ENCODE results near the gene DPY19L2. TPM values are rescaled to one million over a fixed set of nuclear protein-coding genes. Genes with fewer than 3 reads are reported as not detected.
"Not testable (repeated sequence)": the region's sequence is repeated elsewhere in the genome, so short reads cannot be mapped to it uniquely, and the experiment has no call there.

Gene DPY19L2
- total and polyA plus RNA-seq, 2 donors: 2.5 to 20.7 TPM

- H3K27ac ChIP-seq (ENCODE audit: low read depth in 1 of 2, low read length in 1 of 2): not testable (repeated sequence)
Measured at GRCh38 chr12:63643381-63644140, 24.7 kb downstream of the DPY19L2 start.

GRCh38 chr12:63624258-63624657 is 44.0 kb downstream of the DPY19L2 start:
- H3K27ac ChIP-seq (ENCODE audit: low read depth in 1 of 2, low read length in 1 of 2); H3K4me1 ChIP-seq (ENCODE audit: control insufficient read depth in 2 of 2, insufficient read depth in 2 of 2, low read length in 2 of 2); H3K36me3 ChIP-seq (ENCODE audit: control insufficient read depth in 2 of 2, insufficient read depth in 2 of 2, low read length in 1 of 2); H3K27me3 ChIP-seq (ENCODE audit: control insufficient read depth in 2 of 2, insufficient read depth in 1 of 2, low read length in 1 of 2); DNase-seq (ENCODE audit: low read depth in 6 of 9, low spot score in 9 of 9); H3K9me3 ChIP-seq (ENCODE audit: control insufficient read depth in 2 of 2, insufficient read depth in 1 of 2, low read length in 1 of 2); H3K4me3 ChIP-seq (ENCODE audit: low read length in 2 of 2): not testable (repeated sequence)
- 98% methylated on average over 4 of the region's 4 CpGs for WGBS

More at GRCh38 chr12:63643381-63644140, 24.7 kb downstream of the DPY19L2 start:
- H3K4me3 ChIP-seq (ENCODE audit: low read length in 2 of 2); H3K36me3 ChIP-seq (ENCODE audit: control insufficient read depth in 2 of 2, insufficient read depth in 2 of 2, low read length in 1 of 2); H3K9me3 ChIP-seq (ENCODE audit: control insufficient read depth in 2 of 2, insufficient read depth in 1 of 2, low read length in 1 of 2); DNase-seq (ENCODE audit: low read depth in 6 of 9, low spot score in 9 of 9); H3K4me1 ChIP-seq (ENCODE audit: control insufficient read depth in 2 of 2, insufficient read depth in 2 of 2, low read length in 2 of 2); H3K27me3 ChIP-seq (ENCODE audit: control insufficient read depth in 2 of 2, insufficient read depth in 1 of 2, low read length in 1 of 2): not testable (repeated sequence)
- WGBS: 80% methylated on average over 5 of the region's 5 CpGs

GRCh38 chr12:63615544-63615943 is 52.7 kb downstream of the DPY19L2 start:
- not testable (repeated sequence) for H3K27me3 ChIP-seq (ENCODE audit: control insufficient read depth in 2 of 2, insufficient read depth in 1 of 2, low read length in 1 of 2); H3K9me3 ChIP-seq (ENCODE audit: control insufficient read depth in 2 of 2, insufficient read depth in 1 of 2, low read length in 1 of 2); DNase-seq (ENCODE audit: low read depth in 6 of 9, low spot score in 9 of 9); H3K4me1 ChIP-seq (ENCODE audit: control insufficient read depth in 2 of 2, insufficient read depth in 2 of 2, low read length in 2 of 2); H3K27ac ChIP-seq (ENCODE audit: low read depth in 1 of 2, low read length in 1 of 2); H3K36me3 ChIP-seq (ENCODE audit: control insufficient read depth in 2 of 2, insufficient read depth in 2 of 2, low read length in 1 of 2); H3K4me3 ChIP-seq (ENCODE audit: low read length in 2 of 2)
- WGBS: 100% methylated on average over 1 of the region's 1 CpG

GRCh38 chr12:63611285-63611684 is 57.0 kb downstream of the DPY19L2 start:
- not testable (repeated sequence) for H3K4me3 ChIP-seq (ENCODE audit: low read length in 2 of 2); H3K36me3 ChIP-seq (ENCODE audit: control insufficient read depth in 2 of 2, insufficient read depth in 2 of 2, low read length in 1 of 2); DNase-seq (ENCODE audit: low read depth in 6 of 9, low spot score in 9 of 9); H3K9me3 ChIP-seq (ENCODE audit: control insufficient read depth in 2 of 2, insufficient read depth in 1 of 2, low read length in 1 of 2); H3K27ac ChIP-seq (ENCODE audit: low read depth in 1 of 2, low read length in 1 of 2); H3K27me3 ChIP-seq (ENCODE audit: control insufficient read depth in 2 of 2, insufficient read depth in 1 of 2, low read length in 1 of 2); H3K4me1 ChIP-seq (ENCODE audit: control insufficient read depth in 2 of 2, insufficient read depth in 2 of 2, low read length in 2 of 2)
- WGBS: 94% methylated on average over 2 of the region's 2 CpGs

- H3K4me3 ChIP-seq (ENCODE audit: low read length in 2 of 2); H3K4me1 ChIP-seq (ENCODE audit: control insufficient read depth in 2 of 2, insufficient read depth in 2 of 2, low read length in 2 of 2); DNase-seq (ENCODE audit: low read depth in 6 of 9, low spot score in 9 of 9); H3K9me3 ChIP-seq (ENCODE audit: control insufficient read depth in 2 of 2, insufficient read depth in 1 of 2, low read length in 1 of 2); H3K27ac ChIP-seq (ENCODE audit: low read depth in 1 of 2, low read length in 1 of 2); H3K36me3 ChIP-seq (ENCODE audit: control insufficient read depth in 2 of 2, insufficient read depth in 2 of 2, low read length in 1 of 2); H3K27me3 ChIP-seq (ENCODE audit: control insufficient read depth in 2 of 2, insufficient read depth in 1 of 2, low read length in 1 of 2): not testable (repeated sequence)
Measured at GRCh38 chr12:63609281-63609680, 59.0 kb downstream of the DPY19L2 start.

- H3K9me3 ChIP-seq (ENCODE audit: control insufficient read depth in 2 of 2, insufficient read depth in 1 of 2, low read length in 1 of 2); H3K27ac ChIP-seq (ENCODE audit: low read depth in 1 of 2, low read length in 1 of 2); H3K4me3 ChIP-seq (ENCODE audit: low read length in 2 of 2); DNase-seq (ENCODE audit: low read depth in 6 of 9, low spot score in 9 of 9); H3K36me3 ChIP-seq (ENCODE audit: control insufficient read depth in 2 of 2, insufficient read depth in 2 of 2, low read length in 1 of 2); H3K4me1 ChIP-seq (ENCODE audit: control insufficient read depth in 2 of 2, insufficient read depth in 2 of 2, low read length in 2 of 2); H3K27me3 ChIP-seq (ENCODE audit: control insufficient read depth in 2 of 2, insufficient read depth in 1 of 2, low read length in 1 of 2): not testable (repeated sequence)
- 99% methylated on average over 3 of the region's 3 CpGs for WGBS
Measured at GRCh38 chr12:63604985-63605384, 63.3 kb downstream of the DPY19L2 start.

- not testable (repeated sequence) for H3K9me3 ChIP-seq (ENCODE audit: control insufficient read depth in 2 of 2, insufficient read depth in 1 of 2, low read length in 1 of 2); H3K4me1 ChIP-seq (ENCODE audit: control insufficient read depth in 2 of 2, insufficient read depth in 2 of 2, low read length in 2 of 2); H3K36me3 ChIP-seq (ENCODE audit: control insufficient read depth in 2 of 2, insufficient read depth in 2 of 2, low read length in 1 of 2); H3K27me3 ChIP-seq (ENCODE audit: control insufficient read depth in 2 of 2, insufficient read depth in 1 of 2, low read length in 1 of 2); H3K4me3 ChIP-seq (ENCODE audit: low read length in 2 of 2); DNase-seq (ENCODE audit: low read depth in 6 of 9, low spot score in 9 of 9); H3K27ac ChIP-seq (ENCODE audit: low read depth in 1 of 2, low read length in 1 of 2)
- 96% methylated on average over 4 of the region's 4 CpGs for WGBS
Measured at GRCh38 chr12:63594828-63595227, 73.5 kb downstream of the DPY19L2 start.

GRCh38 chr12:63584426-63584825 is 83.9 kb downstream of the DPY19L2 start:
- H3K4me3 ChIP-seq (ENCODE audit: low read length in 2 of 2); H3K36me3 ChIP-seq (ENCODE audit: control insufficient read depth in 2 of 2, insufficient read depth in 2 of 2, low read length in 1 of 2); H3K27me3 ChIP-seq (ENCODE audit: control insufficient read depth in 2 of 2, insufficient read depth in 1 of 2, low read length in 1 of 2); H3K4me1 ChIP-seq (ENCODE audit: control insufficient read depth in 2 of 2, insufficient read depth in 2 of 2, low read length in 2 of 2); DNase-seq (ENCODE audit: low read depth in 6 of 9, low spot score in 9 of 9); H3K27ac ChIP-seq (ENCODE audit: low read depth in 1 of 2, low read length in 1 of 2); H3K9me3 ChIP-seq (ENCODE audit: control insufficient read depth in 2 of 2, insufficient read depth in 1 of 2, low read length in 1 of 2): not testable (repeated sequence)
- WGBS: 95% methylated on average over 3 of the region's 3 CpGs

GRCh38 chr12:63583289-63583688 is 85.0 kb downstream of the DPY19L2 start:
- DNase-seq (ENCODE audit: low read depth in 6 of 9, low spot score in 9 of 9); H3K9me3 ChIP-seq (ENCODE audit: control insufficient read depth in 2 of 2, insufficient read depth in 1 of 2, low read length in 1 of 2); H3K27ac ChIP-seq (ENCODE audit: low read depth in 1 of 2, low read length in 1 of 2); H3K36me3 ChIP-seq (ENCODE audit: control insufficient read depth in 2 of 2, insufficient read depth in 2 of 2, low read length in 1 of 2); H3K4me3 ChIP-seq (ENCODE audit: low read length in 2 of 2); H3K4me1 ChIP-seq (ENCODE audit: control insufficient read depth in 2 of 2, insufficient read depth in 2 of 2, low read length in 2 of 2); H3K27me3 ChIP-seq (ENCODE audit: control insufficient read depth in 2 of 2, insufficient read depth in 1 of 2, low read length in 1 of 2): not testable (repeated sequence)
- 96% methylated on average over 1 of the region's 1 CpG for WGBS

Data from thymus (tissue), 11 donors.